B cell (primary cell): ENCODE results near the gene IL1A. TPM values are rescaled to one million over a fixed set of nuclear protein-coding genes. Genes with fewer than 3 reads are reported as not detected.

Source experiments
- ATAC-seq: fragments of 200-7000 bp; cut with Tn5 transposase; one replicate; pipeline ENCODE4 v1.10.0; 2021; ENCODE audit warnings: low read depth, mild to moderate bottlenecking, moderate number of reproducible peaks, moderate library complexity
- CTCF ChIA-PET: fragments of 350-600 bp; sonication (Branson Sonifier 250); formaldehyde crosslinking; loops from one replicate; lab custom pipeline; 2021; ENCODE audit warnings: antibody characterized with exemption, inconsistent platforms; lab: Charles Lee
- POLR2A ChIA-PET: fragments of 350-600 bp; sonication (Branson Sonifier 250); formaldehyde crosslinking; loops from one replicate; lab custom pipeline; 2021; ENCODE audit warnings: antibody characterized with exemption; lab: Charles Lee
- DNase-seq: peaks from one replicate; pipeline ENCODE4 v3.0.0; 2013
- H2AFZ ChIP-seq: 2 replicates; pipeline ENCODE4 v1.6.1; 2012; ENCODE audit warnings: mild to moderate bottlenecking, low read depth, low read length; ENCODE audit not compliant: insufficient read depth, poor library complexity, severe bottlenecking
- H3K27ac ChIP-seq, 2 donors: 1 replicate in 1 of 2; 2 replicates in 1 of 2; pipeline ENCODE4 v1.5.1; 2012 to 2013; ENCODE audit warnings: low read length in 2 of 2, mild to moderate bottlenecking in 2 of 2, moderate library complexity in 1 of 2
- H3K27me3 ChIP-seq, 4 experiments: fragments of 200-600 bp in 1 of 4; sonication (generic) in 1 of 4; replicated peaks in 1 of 4; 1 replicate in 2 of 4; 2 replicates in 2 of 4; pipeline versions ENCODE4 v1.6.1 to v1.7.0; 2013 to 2016; ENCODE audit warnings: low read length in 3 of 4, mild to moderate bottlenecking in 2 of 4, mixed read lengths in 1 of 4, moderate library complexity in 1 of 4; ENCODE audit not compliant: insufficient read depth in 4 of 4, control insufficient read depth in 3 of 4; ENCODE audit errors: control extremely low read depth in 1 of 4
- H3K36me3 ChIP-seq, 2 experiments: replicated peaks in 1 of 2; 1 replicate in 1 of 2; 2 replicates in 1 of 2; pipeline versions ENCODE4 v1.6.1 to v1.7.1; 2013; ENCODE audit warnings: low read length in 1 of 2; ENCODE audit not compliant: insufficient read depth in 2 of 2, control insufficient read depth in 1 of 2; ENCODE audit errors: control extremely low read depth in 1 of 2, extremely low read depth in 1 of 2
- H3K4me1 ChIP-seq, 2 donors: fragments of 200-600 bp in 1 of 2; sonication (generic) in 1 of 2; 1 replicate in 1 of 2; 2 replicates in 1 of 2; pipeline versions ENCODE4 v1.5.1 to v1.6.1; 2013 to 2017; ENCODE audit warnings: low read length in 2 of 2; ENCODE audit not compliant: control insufficient read depth in 2 of 2, insufficient read depth in 2 of 2
- H3K4me2 ChIP-seq: replicated peaks from 2 replicates; pipeline ENCODE3; 2012; ENCODE audit warnings: mild to moderate bottlenecking, low read depth, low read length; ENCODE audit not compliant: poor library complexity, severe bottlenecking
- H3K4me3 ChIP-seq, 5 experiments: fragments of 200-600 bp in 1 of 5; sonication (generic) in 1 of 5; 1 replicate in 3 of 5; 2 replicates in 2 of 5; pipeline versions ENCODE4 v1.5.1 to v1.7.0; 2011 to 2016; ENCODE audit warnings: low read length in 4 of 5, mild to moderate bottlenecking in 4 of 5, low read depth in 2 of 5, control low read depth in 1 of 5, moderate library complexity in 1 of 5; ENCODE audit not compliant: insufficient read depth in 1 of 5; ENCODE audit errors: control extremely low read depth in 1 of 5, extremely low read depth in 1 of 5
- H3K79me2 ChIP-seq: fragments of 200-600 bp; sonication (generic); one replicate; pipeline ENCODE4 v1.6.0; 2016; ENCODE audit warnings: low read length; ENCODE audit not compliant: control insufficient read depth, insufficient read depth
- H3K9ac ChIP-seq: fragments of 200-600 bp; sonication (generic); 2 replicates; pipeline ENCODE4 v1.6.1; 2017; ENCODE audit warnings: mild to moderate bottlenecking, low read length, moderate library complexity
- H3K9me3 ChIP-seq, 3 donors: one replicate each; pipeline versions ENCODE4 v1.6.1 to v1.7.1; 2013; ENCODE audit warnings: low read length in 2 of 3; ENCODE audit not compliant: control insufficient read depth in 2 of 3, insufficient read depth in 1 of 3; ENCODE audit errors: control extremely low read depth in 1 of 3
- H4K20me1 ChIP-seq: 2 replicates; pipeline ENCODE4 v1.6.0; 2012; ENCODE audit warnings: mild to moderate bottlenecking, low read length; ENCODE audit not compliant: insufficient read depth, control insufficient read depth, poor library complexity, severe bottlenecking
- H3K27ac Mint-ChIP-seq: one replicate; pipeline ENCODE4 v1.8.0; 2021; ENCODE audit warnings: mixed read lengths
- H3K27me3 Mint-ChIP-seq: one replicate; pipeline ENCODE4 v1.8.0; 2021; ENCODE audit warnings: mixed read lengths
- H3K4me1 Mint-ChIP-seq: one replicate; pipeline ENCODE4 v1.8.0; 2021; ENCODE audit warnings: mixed read lengths
- H3K4me3 Mint-ChIP-seq: one replicate; pipeline ENCODE4 v1.8.0; 2021; ENCODE audit warnings: mixed read lengths
- H3K9me3 Mint-ChIP-seq: one replicate; pipeline ENCODE4 v1.8.0; 2022; ENCODE audit warnings: mixed read lengths; ENCODE audit not compliant: insufficient read depth
- EZH2 ChIP-seq: IDR thresholded peaks from 2 replicates; pipeline ENCODE4 v1.6.1; 2012; ENCODE audit warnings: borderline replicate concordance, low read depth, mild to moderate bottlenecking, moderate library complexity, low read length; ENCODE audit not compliant: insufficient read depth, poor library complexity, severe bottlenecking
- WGBS: methylation state at CpG from one replicate; pipeline ENCODE4 v1.1.5; 2013; ENCODE audit warnings: missing lambda C conversion rate; ENCODE audit not compliant: insufficient coverage; 5-methylcytosine and 5-hydroxymethylcytosine counted together
- intact Hi-C: fragments of 100-400 bp; cut with micrococcal nuclease; formaldehyde crosslinking; loops from one replicate; pipeline ENCODE4 v1.10.0; 2022
- polyA plus RNA-seq: library from polyadenylated mRNA; depleted of rRNA; stranded (reverse); fragments of >200 nt; gene quantifications from 2 replicates; pipeline ENCODE4 v1.2.3, GENCODE V29; 2012
- total RNA-seq, 2 donors: library from RNA; stranded (reverse); fragments of 120-200 nt in 1 of 2; gene quantifications; 1 replicate in 1 of 2; 2 replicates in 1 of 2; pipeline versions ENCODE4 v1.2.3 to v1.2.4, GENCODE V29; 2013 to 2022
- TF ChIP-seq, protein P1 (sequence below): fragments of 200-600 bp; IDR thresholded peaks from one replicate; pipeline ENCODE4 v1.8.0; 2022; ENCODE audit warnings: antibody characterized with exemption, mild to moderate bottlenecking

IL1A gene
- total and polyA plus RNA-seq, 2 donors (not counting 1 experiment from before 2014, with no cell fraction given) = 0.15 TPM; not detected in 1

DNA sequence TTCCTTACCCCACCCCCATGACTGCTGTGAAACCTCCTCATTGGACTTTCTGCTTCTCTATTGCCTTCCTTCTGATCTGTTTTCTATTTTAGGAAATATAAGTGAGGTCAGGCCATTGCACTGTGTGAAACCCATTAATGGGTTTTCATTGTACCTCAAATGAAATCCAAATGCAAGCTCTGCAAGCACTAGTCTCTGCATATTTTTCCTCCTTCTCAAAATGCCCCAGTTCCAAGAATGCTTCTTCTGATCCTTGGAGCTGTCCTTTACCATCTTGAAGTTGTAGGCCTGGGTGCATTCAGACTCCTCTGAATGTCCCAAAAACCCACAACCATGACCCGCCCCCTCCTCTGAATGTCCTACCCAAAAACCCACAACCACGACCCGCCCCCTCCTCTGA, 8.2 kb downstream of the IL1A start:
- H3K9me3 Mint-ChIP-seq = no peaks in the 10 kb centered on the region
- H3K4me2 ChIP-seq = no peak overlapping the region
- no peak overlapping the region for H3K9ac ChIP-seq
- TF ChIP-seq EZH2 = no peak
- TF ChIP-seq, protein P1, sequence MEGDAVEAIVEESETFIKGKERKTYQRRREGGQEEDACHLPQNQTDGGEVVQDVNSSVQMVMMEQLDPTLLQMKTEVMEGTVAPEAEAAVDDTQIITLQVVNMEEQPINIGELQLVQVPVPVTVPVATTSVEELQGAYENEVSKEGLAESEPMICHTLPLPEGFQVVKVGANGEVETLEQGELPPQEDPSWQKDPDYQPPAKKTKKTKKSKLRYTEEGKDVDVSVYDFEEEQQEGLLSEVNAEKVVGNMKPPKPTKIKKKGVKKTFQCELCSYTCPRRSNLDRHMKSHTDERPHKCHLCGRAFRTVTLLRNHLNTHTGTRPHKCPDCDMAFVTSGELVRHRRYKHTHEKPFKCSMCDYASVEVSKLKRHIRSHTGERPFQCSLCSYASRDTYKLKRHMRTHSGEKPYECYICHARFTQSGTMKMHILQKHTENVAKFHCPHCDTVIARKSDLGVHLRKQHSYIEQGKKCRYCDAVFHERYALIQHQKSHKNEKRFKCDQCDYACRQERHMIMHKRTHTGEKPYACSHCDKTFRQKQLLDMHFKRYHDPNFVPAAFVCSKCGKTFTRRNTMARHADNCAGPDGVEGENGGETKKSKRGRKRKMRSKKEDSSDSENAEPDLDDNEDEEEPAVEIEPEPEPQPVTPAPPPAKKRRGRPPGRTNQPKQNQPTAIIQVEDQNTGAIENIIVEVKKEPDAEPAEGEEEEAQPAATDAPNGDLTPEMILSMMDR = no peak
- peaks cover 0 to 4% of the 10 kb centered on the region in 2 donors for H3K4me1 ChIP-seq
- H2AFZ ChIP-seq = no peak overlapping the region
- ATAC-seq (no peak), DNase-seq (no peak)
- H3K27ac ChIP-seq = no peak overlapping the region
- H3K4me3 ChIP-seq = no peak overlapping the region
- peaks cover 8% of the 10 kb centered on the region for H3K27me3 Mint-ChIP-seq
- peaks cover 9% of the 10 kb centered on the region for H3K4me1 Mint-ChIP-seq
- ChIA-PET POLR2A (no interaction called here), CTCF (no interaction called here)
- no peaks in the 10 kb centered on the region for H4K20me1 ChIP-seq
- H3K36me3 ChIP-seq = no peaks in the 10 kb centered on the region
- H3K27ac Mint-ChIP-seq = no peak overlapping the region
- no peaks in the 10 kb centered on the region for H3K9me3 ChIP-seq
- no peaks in the 10 kb centered on the region for H3K79me2 ChIP-seq
- no peak overlapping the region for H3K4me3 Mint-ChIP-seq
- no CpG with 5 or more reads among the region's 3 CpGs for WGBS
- H3K27me3 ChIP-seq = no peaks in the 10 kb centered on the region
- intact Hi-C loops = no loop called here

DNA sequence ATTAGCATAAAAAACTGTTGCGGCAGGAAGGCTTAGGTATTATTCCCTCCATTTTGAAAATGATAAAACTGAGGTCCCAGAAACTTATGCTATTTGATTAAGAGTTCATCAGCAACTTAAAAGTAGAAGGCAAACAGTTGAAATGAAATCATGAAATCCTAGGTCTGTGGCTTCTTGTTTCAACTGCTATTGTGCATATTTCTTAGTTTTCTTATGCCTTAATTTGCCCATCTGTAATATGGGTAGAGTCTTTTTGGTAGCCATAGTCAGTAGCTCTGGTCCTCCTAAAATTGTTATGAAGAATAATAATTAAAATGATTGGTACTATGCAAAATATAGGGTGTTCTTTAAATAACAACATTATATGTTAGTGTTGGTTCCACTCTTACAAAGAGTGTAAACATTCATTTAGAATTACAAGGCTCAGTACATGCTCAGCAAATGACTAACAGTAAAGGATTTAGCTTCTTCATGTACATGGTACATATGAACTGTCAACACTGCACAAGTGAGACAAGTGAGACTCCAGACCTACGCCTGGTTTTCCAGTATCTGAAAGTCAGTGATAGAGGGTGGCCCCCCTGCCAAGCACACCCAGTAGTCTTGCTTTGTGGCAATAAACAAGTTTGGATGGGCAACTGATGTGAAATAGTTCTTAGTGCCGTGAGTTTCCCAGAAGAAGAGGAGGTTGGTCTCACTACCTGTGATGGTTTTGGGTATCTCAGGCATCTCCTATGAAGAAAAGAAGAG, 9.6 kb downstream of the IL1A start:
- H3K27ac Mint-ChIP-seq = no peak overlapping the region
- 100% methylated on average over 2 of the region's 3 CpGs for WGBS
- peaks cover 11% of the 10 kb centered on the region for H3K4me1 Mint-ChIP-seq
- Histone ChIP-seq H3K4me2 (no peak overlapping the region), H3K9me3 (no peaks in the 10 kb centered on the region), H3K4me1 (peaks cover 0 to 4% of the 10 kb centered on the region in 2 donors), H2AFZ (no peak overlapping the region), H3K27me3 (no peaks in the 10 kb centered on the region), H3K9ac (no peak overlapping the region), H3K27ac (no peak overlapping the region), H3K36me3 (no peaks in the 10 kb centered on the region), H3K79me2 (no peaks in the 10 kb centered on the region), H4K20me1 (no peaks in the 10 kb centered on the region), H3K4me3 (no peak overlapping the region)
- H3K27me3 Mint-ChIP-seq = peaks cover 8% of the 10 kb centered on the region
- H3K4me3 Mint-ChIP-seq = no peak overlapping the region
- no peak for ATAC-seq
- no peaks in the 10 kb centered on the region for H3K9me3 Mint-ChIP-seq
- TF ChIP-seq EZH2 = no peak
- TF ChIP-seq, protein P1 = no peak
- POLR2A ChIA-PET = no interaction called here
- intact Hi-C loops = no loop called here
- CTCF ChIA-PET = no interaction called here
- no peak for DNase-seq
